Naive B cell (primary cell): ENCODE data around the gene MSI2. TPM values are rescaled to one million over a fixed set of nuclear protein-coding genes. Genes with fewer than 3 reads are reported as not detected.

Experiments
- ATAC-seq, 2 donors: fragments of 150-1000 bp; cut with Tn5 transposase; 2 replicates each; pipeline ENCODE4 v1.10.0; 2021; ENCODE audit warnings: low read depth in 2 of 2, mild to moderate bottlenecking in 2 of 2, moderate library complexity in 2 of 2
- DNase-seq: peaks from one replicate; pipeline ENCODE4 v3.0.0; 2022
- H3K27ac Mint-ChIP-seq, 6 donors: one replicate each; pipeline ENCODE4 v1.8.0; 2020 to 2022; ENCODE audit warnings: mild to moderate bottlenecking in 6 of 6, mixed read lengths in 6 of 6, moderate library complexity in 5 of 6, inconsistent platforms in 2 of 6
- H3K27me3 Mint-ChIP-seq, 3 donors: one replicate each; pipeline ENCODE4 v1.8.0; 2021 to 2022; ENCODE audit warnings: mixed read lengths in 3 of 3, mild to moderate bottlenecking in 1 of 3
- H3K36me3 Mint-ChIP-seq, 2 donors: one replicate each; pipeline ENCODE4 v1.8.0; 2020 to 2022; ENCODE audit warnings: mixed read lengths in 2 of 2, inconsistent platforms in 1 of 2, mild to moderate bottlenecking in 1 of 2
- H3K4me1 Mint-ChIP-seq, 3 donors: one replicate each; pipeline ENCODE4 v1.8.0; 2020 to 2022; ENCODE audit warnings: mixed read lengths in 3 of 3, inconsistent platforms in 1 of 3, mild to moderate bottlenecking in 1 of 3, moderate library complexity in 1 of 3
- H3K4me3 Mint-ChIP-seq, 8 donors: one replicate each; pipeline ENCODE4 v1.8.0; 2020 to 2022; ENCODE audit warnings: mild to moderate bottlenecking in 8 of 8, mixed read lengths in 8 of 8, moderate library complexity in 8 of 8, inconsistent platforms in 2 of 8
- H3K9me3 Mint-ChIP-seq, 7 donors: one replicate each; pipeline ENCODE4 v1.8.0; 2020 to 2022; ENCODE audit warnings: mixed read lengths in 7 of 7, mild to moderate bottlenecking in 5 of 7, inconsistent platforms in 2 of 7, moderate library complexity in 1 of 7
- polyA plus RNA-seq, 6 donors: library from polyadenylated mRNA; unstranded; fragments of 300-500 nt; fragmentation: Illumina TruSeq; gene quantifications; one replicate each; pipeline ENCODE4 v1.2.3, GENCODE V29; 2021; ENCODE audit warnings: low read depth in 6 of 6

MSI2 gene
- polyA plus RNA-seq, 6 donors from 2014 or later: 4.0 to 11.3 (median 6.8) TPM

- H3K9me3 Mint-ChIP-seq: peaks cover 0 to 6% (median 0%) of the 10 kb centered on the region in 7 donors
These were observed 286.2 kb downstream of the MSI2 start for GRCh38 chr17:57542510-57542909.

GRCh38 chr17:57543230-57543629 lies 286.9 kb downstream of the MSI2 start:
- no peak for ATAC-seq
- H3K4me1 Mint-ChIP-seq: peaks cover 40 to 65% (median 58%) of the 10 kb centered on the region in 3 donors

More at GRCh38 chr17:57542510-57542909, 286.2 kb downstream of the MSI2 start:
- ATAC-seq: no peak
- Mint-ChIP-seq H3K4me1 (peaks cover 40 to 65% (median 59%) of the 10 kb centered on the region in 3 donors), H3K4me3 (no peak overlapping the region), H3K27me3 (no peaks in the 10 kb centered on the region), H3K36me3 (no peaks in the 10 kb centered on the region), H3K27ac (peak overlapping the region in 2 of 6 donors; percentile 50 to 80)
- DNase-seq: no peak

GRCh38 chr17:57544401-57544800 lies 288.1 kb downstream of the MSI2 start:
- peak overlapping the region in 1 of 8 donors; percentile 48 for H3K4me3 Mint-ChIP-seq
- ATAC-seq (no peak), DNase-seq (no peak)
- H3K4me1 Mint-ChIP-seq: peaks cover 42 to 70% (median 59%) of the 10 kb centered on the region in 3 donors
- peaks cover 0 to 6% (median 0%) of the 10 kb centered on the region in 7 donors for H3K9me3 Mint-ChIP-seq
- H3K36me3 Mint-ChIP-seq: no peaks in the 10 kb centered on the region
- peak overlapping the region in 2 of 6 donors; percentile 48 to 55 for H3K27ac Mint-ChIP-seq
- no peaks in the 10 kb centered on the region for H3K27me3 Mint-ChIP-seq

More at GRCh38 chr17:57543230-57543629, 286.9 kb downstream of the MSI2 start:
- Mint-ChIP-seq H3K4me3 (no peak overlapping the region), H3K36me3 (no peaks in the 10 kb centered on the region), H3K27me3 (no peaks in the 10 kb centered on the region), H3K27ac (peak overlapping the region in 5 of 6 donors; percentile 14 to 80 (median 36)), H3K9me3 (peaks cover 0 to 6% (median 0%) of the 10 kb centered on the region in 7 donors)
- DNase-seq: no peak

GRCh38 chr17:57544834-57545463 lies 288.6 kb downstream of the MSI2 start:
- Mint-ChIP-seq H3K36me3 (no peaks in the 10 kb centered on the region), H3K27me3 (no peaks in the 10 kb centered on the region), H3K4me1 (peaks cover 46 to 75% (median 65%) of the 10 kb centered on the region in 3 donors), H3K27ac (peak overlapping the region in 5 of 6 donors; percentile 39 to 55 (median 50)), H3K4me3 (no peak overlapping the region), H3K9me3 (peaks cover 0 to 6% (median 0%) of the 10 kb centered on the region in 7 donors)
- ATAC-seq: no peak
- no peak for DNase-seq

GRCh38 chr17:57545731-57546342 lies 289.5 kb downstream of the MSI2 start:
- no peaks in the 10 kb centered on the region for H3K27me3 Mint-ChIP-seq
- H3K4me3 Mint-ChIP-seq: no peak overlapping the region
- no peak for ATAC-seq
- H3K4me1 Mint-ChIP-seq: peaks cover 47 to 77% (median 63%) of the 10 kb centered on the region in 3 donors
- peaks cover 0 to 6% (median 0%) of the 10 kb centered on the region in 7 donors for H3K9me3 Mint-ChIP-seq
- peak overlapping the region in 5 of 6 donors; percentile 27 to 97 (median 92) for H3K27ac Mint-ChIP-seq
- no peaks in the 10 kb centered on the region for H3K36me3 Mint-ChIP-seq
- no peak for DNase-seq

GRCh38 chr17:57548421-57549410 lies 292.4 kb downstream of the MSI2 start:
- Mint-ChIP-seq H3K4me3 (peak overlapping the region; percentile 39 to 91 (median 79)), H3K4me1 (peaks cover 60 to 83% (median 77%) of the 10 kb centered on the region in 3 donors), H3K36me3 (no peaks in the 10 kb centered on the region), H3K27me3 (no peaks in the 10 kb centered on the region), H3K9me3 (peaks cover 0 to 6% (median 0%) of the 10 kb centered on the region in 7 donors), H3K27ac (peak overlapping the region; percentile 94 to 99 (median 96))
- no peak for ATAC-seq
- DNase-seq: no peak

- Mint-ChIP-seq H3K27ac (peak overlapping the region; percentile 30 to 100 (median 98)), H3K9me3 (peaks cover 0 to 6% (median 0%) of the 10 kb centered on the region in 7 donors), H3K4me3 (peak overlapping the region in 7 of 8 donors; percentile 41 to 94 (median 62)), H3K4me1 (peaks cover 64 to 91% (median 76%) of the 10 kb centered on the region in 3 donors), H3K27me3 (no peaks in the 10 kb centered on the region), H3K36me3 (no peaks in the 10 kb centered on the region)
- no peak for ATAC-seq
- DNase-seq: no peak
These were observed 293.1 kb downstream of the MSI2 start for GRCh38 chr17:57549468-57549867.

- Mint-ChIP-seq H3K4me3 (peak overlapping the region in 6 of 8 donors; percentile 62 to 94 (median 88)), H3K27me3 (no peaks in the 10 kb centered on the region), H3K36me3 (no peaks in the 10 kb centered on the region), H3K27ac (peak overlapping the region; percentile 97 to 100 (median 100)), H3K4me1 (peaks cover 68 to 93% (median 76%) of the 10 kb centered on the region in 3 donors), H3K9me3 (peaks cover 0 to 6% (median 0%) of the 10 kb centered on the region in 7 donors)
- DNase-seq: no peak
- no peak for ATAC-seq
These were observed 293.7 kb downstream of the MSI2 start for GRCh38 chr17:57550016-57550415.

- Mint-ChIP-seq H3K4me3 (peak overlapping the region; percentile 70 to 94 (median 89)), H3K27ac (peak overlapping the region; percentile 97 to 100 (median 100)), H3K4me1 (peaks cover 76 to 97% (median 82%) of the 10 kb centered on the region in 3 donors)
These were observed 294.5 kb downstream of the MSI2 start for GRCh38 chr17:57550668-57551315.

GRCh38 chr17:57551321-57552079 lies 295.2 kb downstream of the MSI2 start:
- H3K9me3 Mint-ChIP-seq: peaks cover 0 to 6% (median 0%) of the 10 kb centered on the region in 7 donors
- no peaks in the 10 kb centered on the region for H3K36me3 Mint-ChIP-seq
- peaks cover 83 to 100% (median 88%) of the 10 kb centered on the region in 3 donors for H3K4me1 Mint-ChIP-seq
- H3K27me3 Mint-ChIP-seq: no peaks in the 10 kb centered on the region
- ATAC-seq (peak; percentile 89 to 91), DNase-seq (peak; percentile 96)
- peak overlapping the region; percentile 97 to 100 (median 100) for H3K27ac Mint-ChIP-seq
- H3K4me3 Mint-ChIP-seq: peak overlapping the region; percentile 70 to 94 (median 89)

More at GRCh38 chr17:57550668-57551315, 294.5 kb downstream of the MSI2 start:
- no peak for DNase-seq
- no peaks in the 10 kb centered on the region for H3K36me3 Mint-ChIP-seq
- no peak for ATAC-seq
- H3K9me3 Mint-ChIP-seq: peaks cover 0 to 6% (median 0%) of the 10 kb centered on the region in 7 donors
- H3K27me3 Mint-ChIP-seq: no peaks in the 10 kb centered on the region

- Mint-ChIP-seq H3K27me3 (no peaks in the 10 kb centered on the region), H3K4me1 (peaks cover 83 to 100% (median 88%) of the 10 kb centered on the region in 3 donors), H3K36me3 (no peaks in the 10 kb centered on the region), H3K4me3 (peak overlapping the region; percentile 70 to 94 (median 89)), H3K9me3 (peaks cover 0 to under 1% (median 0%) of the 10 kb centered on the region in 7 donors), H3K27ac (peak overlapping the region; percentile 97 to 100 (median 100))
- DNase-seq: peak; percentile 66
- ATAC-seq: peak; percentile 33 to 38
These were observed 295.8 kb downstream of the MSI2 start for GRCh38 chr17:57552114-57552624.
